Retina (tissue), 1 donor: Measurements from ENCODE around the gene CDR2L.
"Not testable (repeated sequence)": the region's sequence is repeated elsewhere in the genome, so short reads cannot be mapped to it uniquely, and the experiment has no call there.

Experiments used
- DNase-seq: peaks from one replicate; pipeline ENCODE4 v3.0.0-alpha.2; 2016

Gene CDR2L

GRCh38 chr17:74959826-74960515 is 27.5 kb upstream of the CDR2L start:
- no peak for DNase-seq

GRCh38 chr17:74960570-74961342 is 26.7 kb upstream of the CDR2L start:
- peak; percentile 59 for DNase-seq

- DNase-seq = peak; percentile 83
Measured at GRCh38 chr17:74961657-74962350, 25.6 kb upstream of the CDR2L start.

GRCh38 chr17:74962622-74963394 is 24.6 kb upstream of the CDR2L start:
- DNase-seq = no peak

- no peak for DNase-seq
Measured at GRCh38 chr17:74963656-74964055, 23.8 kb upstream of the CDR2L start.

- no peak for DNase-seq
Measured at GRCh38 chr17:74964246-74964761, 23.1 kb upstream of the CDR2L start.

GRCh38 chr17:74964988-74965622 is 22.3 kb upstream of the CDR2L start:
- no peak for DNase-seq

- DNase-seq = no peak
Measured at GRCh38 chr17:74968361-74968780, 19.1 kb upstream of the CDR2L start.

- DNase-seq = not testable (repeated sequence)
Measured at GRCh38 chr17:74969501-74969900, 17.9 kb upstream of the CDR2L start.

- DNase-seq = no peak
Measured at GRCh38 chr17:74970395-74970794, 17.0 kb upstream of the CDR2L start.

- DNase-seq = no peak
Measured at GRCh38 chr17:74971069-74971841, 16.2 kb upstream of the CDR2L start.

- DNase-seq = peak; percentile 73
Measured at GRCh38 chr17:74971842-74972106, 15.7 kb upstream of the CDR2L start.

- peak; percentile 73 for DNase-seq
Measured at GRCh38 chr17:74972107-74972972, 15.1 kb upstream of the CDR2L start, which contains the start of gene HID1. HID1 (minus strand) TSS chr17:74972759; CDS start chr17:74972656, 103 bp downstream.

- peak; percentile 72 for DNase-seq
Measured at GRCh38 chr17:74972973-74973328, 14.5 kb upstream of the CDR2L start.

- DNase-seq = no peak
Measured at GRCh38 chr17:74975943-74976342, 11.5 kb upstream of the CDR2L start.

GRCh38 chr17:74977802-74978201 is 9.6 kb upstream of the CDR2L start:
- no peak for DNase-seq

- DNase-seq = no peak
Measured at GRCh38 chr17:74978240-74978639, 9.2 kb upstream of the CDR2L start.

GRCh38 chr17:74979408-74980146 is 7.9 kb upstream of the CDR2L start:
- no peak for DNase-seq

- DNase-seq = no peak
Measured at GRCh38 chr17:74981318-74981978, 6.0 kb upstream of the CDR2L start.
